Measurements from ENCODE around the gene NUP107. TPM values are rescaled to one million over a fixed set of nuclear protein-coding genes. Genes with fewer than 3 reads are reported as not detected.
A peak's percentile ranks its signal among the peaks of the same experiment; 100 is the strongest.

NUP107 gene
- total and polyA plus RNA-seq, 2 donors (not counting 1 experiment from before 2014, with no cell fraction given) = 23.2 to 77.3 TPM

GRCh38 chr12:68745904-68746571 is 59.3 kb downstream of the NUP107 start, which contains the start of gene SLC35E3:
Gene SLC35E3 (plus strand): TSS chr12:68746176. CDS start chr12:68746378, 202 bp downstream.
- peak within 1 kb of the TSS; percentile 91 for H3K4me2 ChIP-seq (replicated peaks; ENCODE audit: low read depth, low read length, poor library complexity, severe bottlenecking)
- Mint-ChIP-seq H3K27me3 (no peaks in the 10 kb centered on the region), H3K4me3 (peak within 1 kb of the TSS; percentile 97), H3K4me1 (peaks cover 53% of the 10 kb centered on the region), H3K27ac (peak within 1 kb of the TSS; percentile 95), H3K9me3 (ENCODE audit: insufficient read depth) (no peaks in the 10 kb centered on the region)
- CTCF ChIA-PET = interaction anchor here (0.6 to 2.4 kb wide), 6 partner anchors 62 to 425 kb away, joined by 4 to 19 read pairs (median 4); partner anchors contain the start of gene MDM2
- no peak for TF ChIP-seq CTCF (IDR thresholded peaks at IDR 0.05)
- no peak for TF ChIP-seq EZH2 (IDR thresholded peaks at IDR 0.05; ENCODE audit: borderline replicate concordance, insufficient read depth, low read depth, low read length, poor library complexity, severe bottlenecking)
- H3K9me3 ChIP-seq (ENCODE audit: control extremely low read depth in 1 of 3, control insufficient read depth in 2 of 3, insufficient read depth in 1 of 3, low read length in 2 of 3) = no peaks in the 10 kb centered on the region
- H3K27me3 ChIP-seq (replicated peaks in 1 of 4; ENCODE audit: control extremely low read depth in 1 of 4, control insufficient read depth in 3 of 4, insufficient read depth in 4 of 4, low read length in 3 of 4) = no peaks in the 10 kb centered on the region
- peak within 1 kb of the TSS; percentile 75 to 96 (median 89) for H3K4me3 ChIP-seq (ENCODE audit: control extremely low read depth in 1 of 5, extremely low read depth in 1 of 5, insufficient read depth in 1 of 5, low read depth in 2 of 5, low read length in 4 of 5)
- POLR2A ChIA-PET = interaction anchor here (0.6 to 3.1 kb wide), 3 partner anchors 25 to 299 kb away, joined by 4 to 29 read pairs (median 8); partner anchors contain the start of gene MDM2
- H3K36me3 ChIP-seq (replicated peaks in 1 of 2; ENCODE audit: control extremely low read depth in 1 of 2, control insufficient read depth in 1 of 2, extremely low read depth in 1 of 2, insufficient read depth in 2 of 2, low read length in 1 of 2) = peaks cover 0 to 4% of the 10 kb centered on the region in 2 experiments
- H4K20me1 ChIP-seq (ENCODE audit: control insufficient read depth, insufficient read depth, low read length, poor library complexity, severe bottlenecking) = no peaks in the 10 kb centered on the region
- peaks cover 21 to 26% of the 10 kb centered on the region in 2 donors for H3K4me1 ChIP-seq (ENCODE audit: control insufficient read depth in 2 of 2, insufficient read depth in 2 of 2, low read length in 2 of 2)
- peak; percentile 97 for ATAC-seq (ENCODE audit: low read depth)
- H3K27ac ChIP-seq (ENCODE audit: low read length in 2 of 2) = peak within 1 kb of the TSS; percentile 71 to 89
- DNase-seq = peak; percentile 93
- peaks cover 28% of the 10 kb centered on the region for H3K79me2 ChIP-seq (ENCODE audit: control insufficient read depth, insufficient read depth, low read length)
- intact Hi-C loops (cut with micrococcal nuclease) = loop anchor here (1.0 to 5.0 kb wide), 6 partner anchors 60 to 491 kb away; partner anchors contain the start of genes CPSF6, MDM1, NUP107 and RAP1B
- under 1% methylated on average over 52 of the region's 52 CpGs for WGBS (ENCODE audit: insufficient coverage)
- peak within 1 kb of the TSS; percentile 85 for H3K9ac ChIP-seq (ENCODE audit: low read length)
- H2AFZ ChIP-seq (ENCODE audit: insufficient read depth, low read depth, low read length, poor library complexity, severe bottlenecking) = peak within 1 kb of the TSS; percentile 96
